A673 (cell line): ENCODE data around the gene PALLD. TPM values are rescaled to one million over a fixed set of nuclear protein-coding genes. Genes with fewer than 3 reads are reported as not detected.

ENCODE experiments used
- BruUV-seq: library from RNA; stranded (reverse); fragments of 400-500 nt; replicated peaks from 2 replicates; lab custom pipeline; 2021; lab: Mats Ljungman, UMichigan
- CTCF ChIA-PET: fragments of 300-600 bp; sonication (Branson Sonifier 250); formaldehyde crosslinking; loops from one replicate; lab custom pipeline; 2022; ENCODE audit warnings: antibody characterized with exemption; lab: Charles Lee
- POLR2A ChIA-PET: fragments of 300-600 bp; sonication (Branson Sonifier 250); formaldehyde crosslinking; loops from one replicate; lab custom pipeline; 2022; ENCODE audit warnings: antibody characterized with exemption; ENCODE audit not compliant: low non-redundant PET; lab: Charles Lee
- DNase-seq: peaks from one replicate; pipeline ENCODE4 v3.0.0-alpha.2; 2015; ENCODE audit warnings: low spot score
- H3K27ac ChIP-seq: fragments of 200-600 bp; sonication (generic); 2 replicates; pipeline ENCODE4 v1.5.1; 2016; ENCODE audit warnings: mixed run types, low read depth, mild to moderate bottlenecking, mixed read lengths, antibody characterized with exemption, low read length; ENCODE audit not compliant: poor library complexity, severe bottlenecking
- H3K27me3 ChIP-seq: fragments of 200-600 bp; sonication (generic); replicated peaks from 2 replicates; pipeline ENCODE4 v1.6.1; 2017; ENCODE audit warnings: mixed run types, low read depth, mild to moderate bottlenecking, mixed read lengths, antibody characterized with exemption, low read length; ENCODE audit not compliant: insufficient read depth, poor library complexity
- H3K36me3 ChIP-seq: fragments of 200-600 bp; sonication (generic); 2 replicates; pipeline ENCODE4 v1.6.1; 2016; ENCODE audit warnings: mixed run types, mild to moderate bottlenecking, mixed read lengths, antibody characterized with exemption, low read length; ENCODE audit not compliant: insufficient read depth, poor library complexity, severe bottlenecking
- H3K4me1 ChIP-seq: fragments of 200-600 bp; sonication (generic); 2 replicates; pipeline ENCODE4 v1.6.1; 2017; ENCODE audit warnings: mixed run types, mild to moderate bottlenecking, mixed read lengths, antibody characterized with exemption, low read length; ENCODE audit not compliant: insufficient read depth, poor library complexity, severe bottlenecking
- H3K4me3 ChIP-seq: fragments of 200-600 bp; sonication (generic); 2 replicates; pipeline ENCODE4 v1.5.1; 2016; ENCODE audit warnings: low read depth, mixed run types, mild to moderate bottlenecking, mixed read lengths, low read length; ENCODE audit not compliant: poor library complexity, severe bottlenecking
- H3K9me3 ChIP-seq: fragments of 200-600 bp; sonication (generic); 2 replicates; pipeline ENCODE4 v1.6.1; 2016; ENCODE audit warnings: mixed run types, low read depth, mild to moderate bottlenecking, mixed read lengths, antibody characterized with exemption, low read length; ENCODE audit not compliant: poor library complexity, severe bottlenecking
- EZH2 ChIP-seq: fragments of 200-600 bp; sonication (generic); IDR thresholded peaks from 2 replicates; pipeline ENCODE4 v1.6.1; 2017; ENCODE audit warnings: borderline replicate concordance, low read depth, mild to moderate bottlenecking, mixed read lengths, antibody characterized with exemption, low read length; ENCODE audit not compliant: poor library complexity, severe bottlenecking
- intact Hi-C: fragments of 100-400 bp; cut with micrococcal nuclease; formaldehyde crosslinking; loops from one replicate; pipeline ENCODE4 v1.10.0; 2022; ENCODE audit not compliant: unreplicated experiment
- total RNA-seq: library from RNA; stranded (reverse); gene quantifications from 2 replicates; pipeline ENCODE4 v1.2.3, GENCODE V29; 2021
- TF ChIP-seq, protein P1 (sequence below): fragments of 300-800, 200-600 bp; sonication (generic); conservative IDR thresholded peaks from 2 replicates; pipeline ENCODE4 v1.5.1; 2017; ENCODE audit warnings: low read depth, mild to moderate bottlenecking, antibody characterized with exemption, low read length, moderate library complexity, mixed read lengths

PALLD gene
- total RNA-seq, 1 experiment from 2014 or later: 44.1 TPM

DNA sequence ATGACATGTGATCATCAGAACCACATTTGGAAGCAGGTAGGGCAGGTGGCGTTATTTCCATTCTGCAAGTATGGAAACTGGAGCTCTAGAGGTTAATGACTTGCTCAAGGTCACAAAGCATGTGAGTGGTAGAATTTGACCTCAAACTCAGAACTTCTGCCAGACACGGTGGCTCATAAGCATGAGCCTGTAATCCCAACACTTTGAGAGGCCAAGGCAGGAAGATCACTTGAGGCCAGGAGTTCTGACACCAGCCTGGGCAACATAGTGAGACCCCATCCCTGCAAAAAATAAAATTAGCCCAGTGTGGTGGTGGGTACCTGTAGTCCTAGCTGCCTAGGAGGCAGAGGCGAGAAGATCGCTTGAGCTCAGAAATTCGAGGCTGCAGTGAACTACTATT, 139.2 kb downstream of the PALLD start:
- CTCF ChIA-PET: no interaction called here
- H3K4me1 ChIP-seq: peaks cover 56% of the 10 kb centered on the region
- TF ChIP-seq EZH2: no peak
- TF ChIP-seq, protein P1, sequence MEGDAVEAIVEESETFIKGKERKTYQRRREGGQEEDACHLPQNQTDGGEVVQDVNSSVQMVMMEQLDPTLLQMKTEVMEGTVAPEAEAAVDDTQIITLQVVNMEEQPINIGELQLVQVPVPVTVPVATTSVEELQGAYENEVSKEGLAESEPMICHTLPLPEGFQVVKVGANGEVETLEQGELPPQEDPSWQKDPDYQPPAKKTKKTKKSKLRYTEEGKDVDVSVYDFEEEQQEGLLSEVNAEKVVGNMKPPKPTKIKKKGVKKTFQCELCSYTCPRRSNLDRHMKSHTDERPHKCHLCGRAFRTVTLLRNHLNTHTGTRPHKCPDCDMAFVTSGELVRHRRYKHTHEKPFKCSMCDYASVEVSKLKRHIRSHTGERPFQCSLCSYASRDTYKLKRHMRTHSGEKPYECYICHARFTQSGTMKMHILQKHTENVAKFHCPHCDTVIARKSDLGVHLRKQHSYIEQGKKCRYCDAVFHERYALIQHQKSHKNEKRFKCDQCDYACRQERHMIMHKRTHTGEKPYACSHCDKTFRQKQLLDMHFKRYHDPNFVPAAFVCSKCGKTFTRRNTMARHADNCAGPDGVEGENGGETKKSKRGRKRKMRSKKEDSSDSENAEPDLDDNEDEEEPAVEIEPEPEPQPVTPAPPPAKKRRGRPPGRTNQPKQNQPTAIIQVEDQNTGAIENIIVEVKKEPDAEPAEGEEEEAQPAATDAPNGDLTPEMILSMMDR: no peak
- intact Hi-C loops: no loop called here
- no peaks in the 10 kb centered on the region for H3K36me3 ChIP-seq
- DNase-seq: no peak
- BruUV-seq: no TSS peak
- H3K4me3 ChIP-seq: no peak overlapping the region
- no peaks in the 10 kb centered on the region for H3K9me3 ChIP-seq
- no peak overlapping the region for H3K27ac ChIP-seq
- no peaks in the 10 kb centered on the region for H3K27me3 ChIP-seq
- POLR2A ChIA-PET: no interaction called here

DNA sequence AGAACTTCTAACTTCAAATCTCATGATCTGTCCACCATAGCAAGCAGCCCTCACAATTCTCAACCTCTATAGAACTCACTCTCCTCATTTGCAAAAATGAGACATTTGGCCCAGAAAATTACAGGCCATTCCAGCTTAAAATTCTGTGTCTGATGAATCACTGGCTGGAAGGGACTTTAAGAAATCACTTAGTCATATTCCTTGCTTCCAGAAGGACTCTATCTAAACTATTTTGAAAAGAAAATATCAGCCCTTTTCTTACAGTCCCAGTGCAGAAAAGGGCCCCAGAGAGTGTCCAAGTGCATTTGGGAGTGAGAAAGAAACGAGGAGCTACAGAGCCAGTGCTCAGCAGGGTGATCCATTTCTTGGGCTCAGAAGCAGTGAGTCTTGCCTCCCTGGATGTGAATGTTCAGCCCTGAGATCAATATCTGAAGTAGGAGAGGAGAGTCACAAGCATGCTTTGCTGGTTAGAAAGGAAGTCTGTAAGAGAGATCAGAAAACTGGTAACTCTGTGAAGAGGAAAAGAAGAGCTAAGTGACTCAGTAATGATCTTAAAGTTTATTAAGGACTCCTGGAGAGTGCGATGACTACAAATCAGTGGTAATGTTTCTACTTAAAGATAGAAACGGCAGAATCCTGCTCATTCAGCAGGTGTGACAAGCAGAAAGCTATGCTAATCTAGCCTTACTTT, 139.8 kb downstream of the PALLD start:
- TF ChIP-seq, protein P1: no peak
- TF ChIP-seq EZH2: no peak

DNA sequence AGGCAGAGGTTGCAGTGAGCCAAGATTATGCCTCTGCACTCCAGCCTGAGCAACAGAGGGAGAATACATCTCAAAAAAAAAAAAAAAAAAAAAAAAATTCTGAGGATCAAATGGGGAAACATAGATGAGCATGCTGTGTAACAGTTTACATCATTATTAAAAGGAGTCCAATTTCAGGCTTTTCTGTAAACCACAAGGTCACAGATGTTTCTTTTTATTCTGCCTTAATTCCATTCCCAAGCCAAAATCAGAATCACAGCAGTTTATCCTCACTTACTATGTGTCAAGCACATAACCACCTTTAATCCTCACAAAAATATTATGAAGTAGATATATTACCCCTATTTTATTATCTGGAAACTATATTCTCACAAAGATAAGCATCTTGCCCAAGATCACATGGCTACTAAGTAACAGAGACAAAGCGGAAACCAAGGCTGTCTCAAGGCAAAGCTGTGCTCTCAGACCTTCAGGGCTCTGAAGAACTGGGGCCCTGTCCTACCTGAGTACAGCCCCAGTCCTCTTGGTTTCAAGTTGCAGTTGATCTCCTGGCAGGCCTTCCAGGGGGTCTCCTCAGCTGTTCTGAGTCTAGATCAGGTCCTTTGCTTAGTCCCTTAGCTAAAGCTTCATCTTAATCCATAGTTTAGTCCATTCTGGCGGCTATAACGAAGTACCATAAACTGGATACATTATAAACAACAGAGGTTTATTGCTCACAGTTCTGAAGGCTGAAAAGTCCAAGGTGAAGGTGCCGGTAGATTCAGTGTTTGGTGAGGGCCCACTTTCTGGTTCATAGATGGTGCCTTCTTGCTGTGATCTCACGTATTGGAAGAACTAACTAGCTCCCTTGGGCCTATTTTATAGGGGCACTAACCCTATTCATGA, 141.3 kb downstream of the PALLD start:
- BruUV-seq: no TSS peak
- intact Hi-C loops: no loop called here

More for the DNA sequence above, 139.8 kb downstream of the PALLD start:
- H3K27me3 ChIP-seq: no peaks in the 10 kb centered on the region
- peak overlapping the region; percentile 58 for H3K27ac ChIP-seq
- CTCF ChIA-PET: no interaction called here
- intact Hi-C loops: no loop called here
- no peaks in the 10 kb centered on the region for H3K36me3 ChIP-seq
- DNase-seq: peak; percentile 63
- peaks cover 61% of the 10 kb centered on the region for H3K4me1 ChIP-seq
- POLR2A ChIA-PET: no interaction called here
- no peak overlapping the region for H3K4me3 ChIP-seq
- no peaks in the 10 kb centered on the region for H3K9me3 ChIP-seq
- BruUV-seq: no TSS peak

More for the DNA sequence above, 141.3 kb downstream of the PALLD start:
- peaks cover 63% of the 10 kb centered on the region for H3K4me1 ChIP-seq
- no peak for TF ChIP-seq EZH2
- TF ChIP-seq, protein P1: no peak
- H3K9me3 ChIP-seq: no peaks in the 10 kb centered on the region
- POLR2A ChIA-PET: no interaction called here
- CTCF ChIA-PET: no interaction called here
- peak overlapping the region; percentile 39 for H3K27ac ChIP-seq
- H3K27me3 ChIP-seq: no peaks in the 10 kb centered on the region
- DNase-seq: peak; percentile 29
- H3K36me3 ChIP-seq: no peaks in the 10 kb centered on the region
- no peak overlapping the region for H3K4me3 ChIP-seq
